Astrocyte of the cerebellum (primary cell): ENCODE results near the gene COX6B2.

Source experiments
- DNase-seq: peaks from one replicate; pipeline ENCODE4 v3.0.0-alpha.2; 2011; ENCODE audit warnings: low read depth
- H3K4me3 ChIP-seq: 2 replicates; pipeline ENCODE4 v1.5.1; 2011; ENCODE audit warnings: mild to moderate bottlenecking, low read depth, low read length, moderate library complexity
- CTCF ChIP-seq: IDR thresholded peaks from 2 replicates; pipeline ENCODE4 v1.5.1; 2012; ENCODE audit warnings: low read length, low read depth, moderate library complexity, mild to moderate bottlenecking; ENCODE audit errors: missing control alignments
- in situ Hi-C: cut with HindIII; loops from 2 replicates; pipeline ENCODE4 v1.10.0; 2017; ENCODE audit warnings: low sequenced_read_pairs

Gene COX6B2

GRCh38 chr19:55391702-55392615, 37.4 kb upstream of the COX6B2 start:
- DNase-seq = no peak
- H3K4me3 ChIP-seq = no peak overlapping the region
- in situ Hi-C loops = loop anchor here (5.0 kb wide), 1 partner anchor 40 kb away; the partner anchor contains the start of gene COX6B2
- TF ChIP-seq CTCF = no peak

GRCh38 chr19:55391191-55391670, 36.7 kb upstream of the COX6B2 start:
- H3K4me3 ChIP-seq = no peak overlapping the region
- DNase-seq = no peak
- no peak for TF ChIP-seq CTCF
- in situ Hi-C loops = loop anchor here (5.0 kb wide), 1 partner anchor 39 kb away; the partner anchor contains the start of gene COX6B2

GRCh38 chr19:55390461-55390880, 36.0 kb upstream of the COX6B2 start:
- in situ Hi-C loops = loop anchor here (5.0 kb wide), 1 partner anchor 38 kb away; the partner anchor contains the start of gene COX6B2
- no peak for DNase-seq
- TF ChIP-seq CTCF = no peak
- H3K4me3 ChIP-seq = no peak overlapping the region

GRCh38 chr19:55389386-55390317, 35.1 kb upstream of the COX6B2 start:
- in situ Hi-C loops = loop anchor here (5.0 kb wide), 2 partner anchors 37 to 212 kb away; partner anchors contain the start of gene COX6B2
- no peak for DNase-seq

GRCh38 chr19:55387736-55388497, 33.4 kb upstream of the COX6B2 start:
- in situ Hi-C loops = loop anchor here (5.0 kb wide), 1 partner anchor 211 kb away; no protein-coding TSS in a partner anchor
- DNase-seq = no peak
- H3K4me3 ChIP-seq = peak overlapping the region; percentile 97
- TF ChIP-seq CTCF = no peak

More at GRCh38 chr19:55389386-55390317, 35.1 kb upstream of the COX6B2 start:
- no peak overlapping the region for H3K4me3 ChIP-seq
- no peak for TF ChIP-seq CTCF
